Bronchial smooth muscle cell (primary cell): ENCODE results near the gene UBTF. TPM values are rescaled to one million over a fixed set of nuclear protein-coding genes. Genes with fewer than 3 reads are reported as not detected.

Experiments
- total RNA-seq: library from RNA; depleted of rRNA; stranded (reverse); fragments of >200 nt; gene quantifications from 2 replicates; pipeline ENCODE4 v1.2.1, GENCODE V29; 2014

UBTF gene
- 46.3 and 63.4 TPM in 2 replicates for total RNA-seq

GRCh38 chr17:44219616-44220212, at the start of gene UBTF:
UBTF (minus strand) TSS chr17:44219675; CDS start chr17:44218229, 1,446 bp downstream.

GRCh38 chr17:44267818-44268490, 48.5 kb upstream of the UBTF start, which contains the start of gene SLC4A1:
SLC4A1 (minus strand) TSS chr17:44268135; CDS start chr17:44262866, 5,269 bp downstream.

GRCh38 chr17:44199553-44200477, 19.7 kb downstream of the UBTF start, which contains the start of gene ATXN7L3:
ATXN7L3 (minus strand) TSS chr17:44199884; CDS start chr17:44198070, 1,814 bp downstream.

GRCh38 chr17:44186307-44187130, 33.0 kb downstream of the UBTF start, which contains the start of gene TMUB2:
TMUB2 (plus strand) TSS chr17:44186972; CDS start chr17:44187709, 737 bp downstream.

GRCh38 chr17:44170499-44171201, 48.8 kb downstream of the UBTF start, which contains the start of gene ASB16:
ASB16 (plus strand) TSS chr17:44170704; CDS start chr17:44170790, 86 bp downstream.

Other genes starting within 250 kb of the UBTF start
- 2.2 and 3.5 TPM in 2 replicates for gene NAGS, start 215.1 kb downstream of the UBTF start, total RNA-seq
- gene TMEM101, start 204.7 kb downstream of the UBTF start, total RNA-seq: 113 and 138 TPM in 2 replicates
- gene LSM12, start 153.0 kb downstream of the UBTF start, total RNA-seq: 13.7 and 17.0 TPM in 2 replicates
- 17.7 and 29.9 TPM in 2 replicates for gene G6PC3, start 148.9 kb downstream of the UBTF start, total RNA-seq
- gene HDAC5, start 96.0 kb downstream of the UBTF start, total RNA-seq: 44.6 and 69.4 TPM in 2 replicates
- 0.43 and 0.63 TPM in 2 replicates for gene HROB, start 77.7 kb downstream of the UBTF start, total RNA-seq
- 0.16 TPM in 1 of 2 replicates, not detected in the other for gene ASB16, start 49.0 kb downstream of the UBTF start, total RNA-seq
- gene TMUB2, start 32.7 kb downstream of the UBTF start, total RNA-seq: 24.9 and 31.0 TPM in 2 replicates
- 23.3 and 23.5 TPM in 2 replicates for gene ATXN7L3, start 19.8 kb downstream of the UBTF start, total RNA-seq
- not detected in 2 replicates for gene SLC4A1, start 48.5 kb upstream of the UBTF start, total RNA-seq
- 0.17 and 0.32 TPM in 2 replicates for gene RUNDC3A, start 88.9 kb upstream of the UBTF start, total RNA-seq
- 47.7 and 48.9 TPM in 2 replicates for gene SLC25A39, start 105.1 kb upstream of the UBTF start, total RNA-seq
- 282 and 385 TPM in 2 replicates for gene GRN, start 125.6 kb upstream of the UBTF start, total RNA-seq
- gene FAM171A2, start 144.2 kb upstream of the UBTF start, total RNA-seq: 4.1 and 8.8 TPM in 2 replicates
- 0.16 and 0.60 TPM in 2 replicates for gene ITGA2B, start 170.0 kb upstream of the UBTF start, total RNA-seq